Lower lobe of right lung (tissue), 2 donors: ENCODE results near the gene DIP2C. TPM values are rescaled to one million over a fixed set of nuclear protein-coding genes. Genes with fewer than 3 reads are reported as not detected.
"Not testable (repeated sequence)": the region's sequence is repeated elsewhere in the genome, so short reads cannot be mapped to it uniquely, and the experiment has no call there.

Experiments used
- ATAC-seq, 2 donors: fragments of 200-7000 bp; cut with Tn5 transposase; one replicate each; pipeline ENCODE4 v1.9.1; 2020 to 2022; ENCODE audit warnings: mild to moderate bottlenecking in 2 of 2, moderate library complexity in 2 of 2
- DNase-seq: peaks from one replicate; pipeline ENCODE4 v3.0.0-alpha.2; 2020
- H3K27ac ChIP-seq: fragments of 200-600 bp; one replicate; pipeline ENCODE4 v1.8.0; 2022
- H3K27me3 ChIP-seq: fragments of 200-600 bp; one replicate; pipeline ENCODE4 v1.8.0; 2022; ENCODE audit warnings: low read depth
- H3K36me3 ChIP-seq: fragments of 200-600 bp; one replicate; pipeline ENCODE4 v1.8.0; 2022; ENCODE audit warnings: mild to moderate bottlenecking
- H3K4me1 ChIP-seq: fragments of 200-600 bp; one replicate; pipeline ENCODE4 v1.8.0; 2022
- H3K4me3 ChIP-seq: fragments of 200-600 bp; one replicate; pipeline ENCODE4 v1.8.0; 2022; ENCODE audit warnings: mild to moderate bottlenecking
- H3K9me3 ChIP-seq: fragments of 200-600 bp; one replicate; pipeline ENCODE4 v1.8.0; 2022
- intact Hi-C: fragments of 100-400 bp; cut with DNase I; formaldehyde crosslinking; loops from one replicate; pipeline ENCODE4 v1.11.0; 2022
- total RNA-seq: library from RNA; stranded (reverse); fragmentation: NEBNext Ultra II Directional; extraction: Animal tissue kit (Norgen Biotek cat#: 25700); gene quantifications from one replicate; pipeline ENCODE4 v1.2.1, GENCODE V29; 2021
- TF ChIP-seq, protein P1 (sequence below): fragments of 200-600 bp; IDR thresholded peaks from one replicate; pipeline ENCODE4 v1.8.0; 2022; ENCODE audit warnings: antibody characterized with exemption, mild to moderate bottlenecking
- donor health status: DM: no; HTN: yes; CAD: no; lungs with severe emphysema.

DIP2C gene
- total RNA-seq, 1 donor from 2014 or later = 15.1 TPM

DNA sequence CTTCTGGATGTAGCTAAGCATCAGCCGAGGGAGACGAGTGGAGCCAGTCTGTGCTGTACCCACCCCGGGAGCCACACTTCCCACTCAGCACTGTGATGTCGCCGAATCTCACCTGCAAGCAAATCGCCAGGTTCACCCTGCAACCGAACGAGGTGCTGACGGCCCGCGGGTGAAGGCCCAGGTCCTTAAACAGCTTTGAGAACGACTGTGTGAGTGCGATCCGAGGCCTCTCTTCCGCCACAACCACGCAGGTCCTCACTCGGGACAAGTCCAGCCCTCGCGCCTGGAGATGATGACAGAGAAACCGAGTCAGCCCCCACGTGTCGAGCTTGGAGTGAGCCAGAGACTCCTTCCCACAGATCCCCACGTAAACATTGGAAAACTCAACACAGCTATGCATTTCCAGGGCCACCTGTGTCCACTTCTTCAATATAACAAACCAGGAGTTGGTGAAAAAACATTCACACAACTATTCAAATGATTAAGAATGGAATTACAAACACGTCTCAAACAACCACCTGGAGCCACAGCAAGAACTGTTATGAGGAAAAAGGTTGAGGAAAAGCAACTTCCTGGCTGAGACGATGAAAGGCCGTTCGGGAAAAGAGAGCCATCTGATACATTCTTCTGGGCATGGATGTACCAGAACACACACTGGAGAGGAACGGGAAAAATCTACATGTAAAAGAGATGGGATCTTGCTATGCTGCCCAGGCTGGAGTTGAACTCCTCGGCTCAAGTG is 362.4 kb downstream of the DIP2C start:
- Histone ChIP-seq H3K36me3 (peaks cover 20% of the 10 kb centered on the region), H3K27me3 (no peaks in the 10 kb centered on the region), H3K4me1 (no peaks in the 10 kb centered on the region), H3K4me3 (no peak overlapping the region), H3K27ac (no peak overlapping the region), H3K9me3 (no peaks in the 10 kb centered on the region)
- ATAC-seq (no peak), DNase-seq (no peak)
- TF ChIP-seq, protein P1, sequence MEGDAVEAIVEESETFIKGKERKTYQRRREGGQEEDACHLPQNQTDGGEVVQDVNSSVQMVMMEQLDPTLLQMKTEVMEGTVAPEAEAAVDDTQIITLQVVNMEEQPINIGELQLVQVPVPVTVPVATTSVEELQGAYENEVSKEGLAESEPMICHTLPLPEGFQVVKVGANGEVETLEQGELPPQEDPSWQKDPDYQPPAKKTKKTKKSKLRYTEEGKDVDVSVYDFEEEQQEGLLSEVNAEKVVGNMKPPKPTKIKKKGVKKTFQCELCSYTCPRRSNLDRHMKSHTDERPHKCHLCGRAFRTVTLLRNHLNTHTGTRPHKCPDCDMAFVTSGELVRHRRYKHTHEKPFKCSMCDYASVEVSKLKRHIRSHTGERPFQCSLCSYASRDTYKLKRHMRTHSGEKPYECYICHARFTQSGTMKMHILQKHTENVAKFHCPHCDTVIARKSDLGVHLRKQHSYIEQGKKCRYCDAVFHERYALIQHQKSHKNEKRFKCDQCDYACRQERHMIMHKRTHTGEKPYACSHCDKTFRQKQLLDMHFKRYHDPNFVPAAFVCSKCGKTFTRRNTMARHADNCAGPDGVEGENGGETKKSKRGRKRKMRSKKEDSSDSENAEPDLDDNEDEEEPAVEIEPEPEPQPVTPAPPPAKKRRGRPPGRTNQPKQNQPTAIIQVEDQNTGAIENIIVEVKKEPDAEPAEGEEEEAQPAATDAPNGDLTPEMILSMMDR = no peak
- intact Hi-C loops = no loop called here

DNA sequence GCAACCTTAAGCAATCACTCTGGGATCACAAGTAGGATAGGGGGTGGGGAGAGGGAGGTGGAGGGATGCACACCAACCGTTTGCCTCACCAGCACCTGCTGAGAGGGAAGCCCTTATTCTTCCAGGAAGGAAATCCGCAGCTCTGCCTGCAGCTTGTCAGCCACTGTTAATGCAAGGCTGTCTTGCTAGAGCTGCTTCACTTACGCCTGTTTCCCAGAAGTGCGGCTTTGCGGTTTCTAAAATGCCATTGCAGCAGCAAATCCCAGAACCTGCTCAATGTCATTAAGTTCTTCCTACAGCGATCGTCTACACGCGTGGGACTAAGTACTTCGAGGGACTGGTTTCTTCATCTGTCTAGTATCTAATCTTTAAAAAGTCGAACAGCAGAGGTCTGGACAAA is 363.1 kb downstream of the DIP2C start:
- no peak overlapping the region for H3K4me3 ChIP-seq
- peaks cover 20% of the 10 kb centered on the region for H3K36me3 ChIP-seq
- H3K27me3 ChIP-seq = no peaks in the 10 kb centered on the region
- intact Hi-C loops = no loop called here
- ATAC-seq = no peak
- no peak overlapping the region for H3K27ac ChIP-seq
- H3K4me1 ChIP-seq = no peaks in the 10 kb centered on the region
- no peaks in the 10 kb centered on the region for H3K9me3 ChIP-seq
- no peak for DNase-seq
- TF ChIP-seq, protein P1 = no peak

DNA sequence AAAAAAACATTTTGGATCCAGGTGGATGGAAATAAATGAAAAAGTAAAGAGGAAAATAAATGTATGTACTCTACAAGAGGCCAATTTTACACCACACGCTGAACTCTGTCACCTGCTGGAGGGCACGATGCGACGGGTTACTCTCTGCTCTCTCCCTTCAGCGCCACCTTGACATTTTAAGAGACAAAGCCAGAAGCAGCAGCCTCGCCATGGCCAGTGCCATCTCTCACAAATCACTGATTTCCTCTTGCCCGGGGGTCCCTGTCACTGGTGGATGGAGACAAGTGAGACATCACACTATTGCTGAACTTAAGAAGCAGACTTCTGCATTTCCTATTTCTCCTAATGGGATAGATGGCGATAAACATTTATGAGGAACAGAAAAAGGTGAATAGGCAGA is 364.2 kb downstream of the DIP2C start:
- H3K36me3 ChIP-seq = peaks cover 27% of the 10 kb centered on the region
- DNase-seq (no peak), ATAC-seq (no peak)
- TF ChIP-seq, protein P1 = no peak
- H3K9me3 ChIP-seq = no peaks in the 10 kb centered on the region
- H3K4me1 ChIP-seq = no peaks in the 10 kb centered on the region
- intact Hi-C loops = no loop called here
- no peak overlapping the region for H3K4me3 ChIP-seq
- H3K27ac ChIP-seq = no peak overlapping the region
- H3K27me3 ChIP-seq = no peaks in the 10 kb centered on the region

DNA sequence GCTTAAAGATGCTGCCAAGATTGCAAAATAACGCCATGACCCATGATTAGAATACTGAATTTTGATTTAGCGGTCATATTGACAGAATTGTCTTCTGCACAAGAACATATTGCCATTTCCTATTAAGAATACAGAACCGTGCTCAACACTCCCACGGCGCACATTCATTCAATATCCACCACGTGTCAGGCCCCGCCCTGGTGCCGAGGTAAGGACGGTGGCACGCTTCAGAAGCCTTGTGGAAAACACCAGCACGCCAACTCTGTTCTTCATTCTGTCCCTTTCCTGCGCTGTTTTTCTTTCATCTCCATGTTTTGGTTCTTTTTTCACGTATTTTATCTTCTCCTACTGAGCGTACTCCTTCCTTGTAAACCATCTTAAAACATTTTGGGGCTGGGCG is 364.9 kb downstream of the DIP2C start:
- TF ChIP-seq, protein P1 = no peak
- no peak for DNase-seq
- intact Hi-C loops = no loop called here
- ATAC-seq = no peak
- Histone ChIP-seq H3K27ac (no peak overlapping the region), H3K4me3 (no peak overlapping the region), H3K9me3 (no peaks in the 10 kb centered on the region), H3K36me3 (peaks cover 27% of the 10 kb centered on the region), H3K4me1 (no peaks in the 10 kb centered on the region), H3K27me3 (no peaks in the 10 kb centered on the region)

DNA sequence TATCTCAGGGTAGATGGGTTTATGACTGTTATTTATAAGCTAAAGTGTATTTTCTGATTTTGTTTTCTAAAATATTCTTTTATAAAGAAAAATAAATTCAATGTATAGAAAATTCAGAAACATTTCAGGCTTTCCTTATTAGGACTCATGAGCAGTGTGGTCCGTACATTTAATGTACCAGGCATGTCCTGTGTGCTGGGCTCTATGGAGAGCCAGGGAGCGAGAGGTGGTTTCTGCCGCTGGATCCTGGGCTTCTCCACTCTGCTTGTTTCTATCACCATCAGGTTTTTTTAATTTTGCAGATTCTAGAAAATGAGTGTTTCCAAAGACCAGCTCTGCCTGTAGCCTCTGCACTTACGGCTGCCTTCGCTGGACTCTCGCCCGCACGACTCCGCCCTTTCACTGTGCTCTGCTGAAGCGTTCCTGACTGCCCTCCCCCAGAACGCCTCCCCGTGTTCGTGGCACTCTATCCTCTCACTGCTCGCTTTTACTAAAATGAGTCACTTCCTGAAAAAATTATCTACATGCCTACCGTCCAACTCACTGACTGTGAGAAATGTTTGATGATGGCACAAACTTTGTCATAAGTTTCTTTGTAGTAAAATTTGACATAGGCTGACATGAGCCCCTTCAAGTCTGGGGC is 365.7 kb downstream of the DIP2C start:
- no peak overlapping the region for H3K4me3 ChIP-seq
- peaks cover 27% of the 10 kb centered on the region for H3K36me3 ChIP-seq
- intact Hi-C loops = no loop called here
- DNase-seq (peak; percentile 68), ATAC-seq (peak; percentile 84 to 85)
- H3K27me3 ChIP-seq = no peaks in the 10 kb centered on the region
- H3K4me1 ChIP-seq = no peaks in the 10 kb centered on the region
- H3K27ac ChIP-seq = no peak overlapping the region
- TF ChIP-seq, protein P1 = no peak
- H3K9me3 ChIP-seq = no peaks in the 10 kb centered on the region

DNA sequence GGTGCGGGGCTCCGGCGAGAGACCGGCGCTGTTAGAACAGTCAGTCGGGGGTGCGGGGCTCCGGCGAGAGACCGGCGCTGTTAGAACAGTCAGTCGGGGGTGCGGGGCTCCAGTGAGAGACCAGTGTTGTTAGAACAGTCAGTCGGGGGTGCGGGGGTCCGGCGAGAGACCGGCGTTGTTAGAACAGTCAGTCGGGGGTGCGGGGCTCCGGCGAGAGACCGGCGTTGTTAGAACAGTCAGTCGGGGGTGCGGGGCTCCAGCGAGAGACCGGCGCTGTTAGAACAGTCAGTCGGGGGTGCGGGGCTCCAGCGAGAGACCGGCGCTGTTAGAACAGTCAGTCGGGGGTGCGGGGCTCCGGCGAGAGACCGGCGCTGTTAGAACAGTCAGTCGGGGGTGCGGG is 366.4 kb downstream of the DIP2C start:
- H3K27ac ChIP-seq, H3K4me3 ChIP-seq, H3K4me1 ChIP-seq, intact Hi-C loops, H3K9me3 ChIP-seq, ATAC-seq, H3K27me3 ChIP-seq, DNase-seq: not testable (repeated sequence)
- peaks cover 32% of the 10 kb centered on the region for H3K36me3 ChIP-seq
